Body of pancreas (tissue), 4 donors: Measurements from ENCODE around the gene KNOP1. TPM values are rescaled to one million over a fixed set of nuclear protein-coding genes. Genes with fewer than 3 reads are reported as not detected.
A peak's percentile ranks its signal among the peaks of the same experiment; 100 is the strongest.

Experiments
- ATAC-seq: fragments of 150-250 bp; one replicate; pipeline ENCODE4 v1.9.1; 2016
- DNase-seq, 4 donors: peaks; one replicate each; pipeline ENCODE4 v3.0.0-alpha.2; 2019
- H3K27ac ChIP-seq, 4 donors: fragments of 200-600 bp; sonication (generic); 1 replicate in 3 of 4; 2 replicates in 1 of 4; pipeline versions ENCODE4 v1.5.1 to v1.6.1; 2016 to 2019; ENCODE audit warnings: mild to moderate bottlenecking in 1 of 4, mixed read lengths in 1 of 4, moderate library complexity in 1 of 4
- H3K27me3 ChIP-seq, 2 donors: fragments of 200-600 bp; sonication (generic); one replicate each; pipeline ENCODE4 v1.6.0; 2016; ENCODE audit warnings: mild to moderate bottlenecking in 1 of 2
- H3K36me3 ChIP-seq, 2 donors: fragments of 200-600 bp; sonication (generic); replicated peaks in 1 of 2; 2 replicates each; pipeline ENCODE4 v1.5.1; 2016; ENCODE audit warnings: low read depth in 2 of 2; ENCODE audit not compliant: insufficient read depth in 1 of 2
- H3K4me1 ChIP-seq: fragments of 200-600 bp; sonication (generic); one replicate; pipeline ENCODE4 v1.6.0; 2016
- H3K4me3 ChIP-seq, 2 donors: fragments of 200-600 bp; sonication (generic); 1 replicate in 1 of 2; 2 replicates in 1 of 2; pipeline ENCODE4 v1.5.1; 2016 to 2019
- H3K9me3 ChIP-seq, 3 donors: fragments of 200-600 bp; sonication (generic); 1 replicate in 2 of 3; 2 replicates in 1 of 3; pipeline ENCODE4 v1.5.1; 2016
- POLR2A ChIP-seq, 3 donors: fragments of 450-650 bp; IDR thresholded peaks; one replicate each; pipeline ENCODE4 v1.6.1; 2016; ENCODE audit warnings: antibody characterized with exemption in 3 of 3, mild to moderate bottlenecking in 2 of 3
- WGBS, 2 donors: methylation state at CpG; one replicate each; pipeline ENCODE4 v1.1.5; 2017; 5-methylcytosine and 5-hydroxymethylcytosine counted together
- intact Hi-C: fragments of 100-400 bp; cut with DNase I; formaldehyde crosslinking; loops from one replicate; pipeline ENCODE4 v1.15.1; 2023
- total RNA-seq, 2 donors: library from RNA; depleted of rRNA; stranded (reverse); fragments of >200 nt; gene quantifications; one replicate each; pipeline ENCODE4 v1.1.0, GENCODE V29; 2016
- TF ChIP-seq, protein P1 (sequence below), 7 experiments: fragments of 450-650 bp in 4 of 7; fragments of 200-600 bp in 3 of 7; sonication (generic) in 3 of 7; IDR thresholded peaks; one replicate each; pipeline ENCODE4 v1.5.1; 2016 to 2019; ENCODE audit warnings: antibody characterized with exemption in 7 of 7

Gene KNOP1
- total RNA-seq, 2 donors from 2014 or later: 8.6 to 12.2 TPM

DNA sequence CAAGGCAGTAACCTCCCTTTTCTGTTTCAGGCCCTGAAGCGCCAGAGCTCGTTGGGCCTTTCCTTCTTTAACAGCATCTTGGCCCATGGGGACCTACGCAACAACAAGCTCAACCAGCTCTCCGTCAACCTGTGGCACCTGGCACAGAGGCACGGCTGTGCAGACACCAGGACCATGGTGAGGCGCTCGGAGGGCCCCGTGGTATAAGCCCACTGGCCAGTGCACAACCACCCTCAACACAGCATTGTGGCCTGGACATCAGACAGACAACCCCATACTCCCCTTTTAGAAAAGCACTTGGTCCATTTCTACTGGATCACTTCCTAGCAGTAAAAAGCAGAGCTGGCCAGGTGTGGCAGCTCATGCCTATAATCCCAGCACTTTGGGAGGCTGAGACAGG is 18.6 kb downstream of the KNOP1 start:
- WGBS, 2 donors: 98 to 100% methylated on average over 8 of the region's 8 CpGs
- intact Hi-C loops: no loop called here
- H3K9me3 ChIP-seq: no peaks in the 10 kb centered on the region
- H3K4me3 ChIP-seq: no peak overlapping the region
- TF ChIP-seq, protein P1, sequence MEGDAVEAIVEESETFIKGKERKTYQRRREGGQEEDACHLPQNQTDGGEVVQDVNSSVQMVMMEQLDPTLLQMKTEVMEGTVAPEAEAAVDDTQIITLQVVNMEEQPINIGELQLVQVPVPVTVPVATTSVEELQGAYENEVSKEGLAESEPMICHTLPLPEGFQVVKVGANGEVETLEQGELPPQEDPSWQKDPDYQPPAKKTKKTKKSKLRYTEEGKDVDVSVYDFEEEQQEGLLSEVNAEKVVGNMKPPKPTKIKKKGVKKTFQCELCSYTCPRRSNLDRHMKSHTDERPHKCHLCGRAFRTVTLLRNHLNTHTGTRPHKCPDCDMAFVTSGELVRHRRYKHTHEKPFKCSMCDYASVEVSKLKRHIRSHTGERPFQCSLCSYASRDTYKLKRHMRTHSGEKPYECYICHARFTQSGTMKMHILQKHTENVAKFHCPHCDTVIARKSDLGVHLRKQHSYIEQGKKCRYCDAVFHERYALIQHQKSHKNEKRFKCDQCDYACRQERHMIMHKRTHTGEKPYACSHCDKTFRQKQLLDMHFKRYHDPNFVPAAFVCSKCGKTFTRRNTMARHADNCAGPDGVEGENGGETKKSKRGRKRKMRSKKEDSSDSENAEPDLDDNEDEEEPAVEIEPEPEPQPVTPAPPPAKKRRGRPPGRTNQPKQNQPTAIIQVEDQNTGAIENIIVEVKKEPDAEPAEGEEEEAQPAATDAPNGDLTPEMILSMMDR (IDR thresholded peaks at IDR 0.05): no peak
- peak overlapping the region in 2 of 4 donors; percentile 71 to 80 for H3K27ac ChIP-seq
- ATAC-seq (no peak), DNase-seq (no peak)
- peaks cover 47% of the 10 kb centered on the region for H3K4me1 ChIP-seq
- no peaks in the 10 kb centered on the region for H3K27me3 ChIP-seq
- H3K36me3 ChIP-seq: peaks cover 0 to 1% of the 10 kb centered on the region in 2 donors

DNA sequence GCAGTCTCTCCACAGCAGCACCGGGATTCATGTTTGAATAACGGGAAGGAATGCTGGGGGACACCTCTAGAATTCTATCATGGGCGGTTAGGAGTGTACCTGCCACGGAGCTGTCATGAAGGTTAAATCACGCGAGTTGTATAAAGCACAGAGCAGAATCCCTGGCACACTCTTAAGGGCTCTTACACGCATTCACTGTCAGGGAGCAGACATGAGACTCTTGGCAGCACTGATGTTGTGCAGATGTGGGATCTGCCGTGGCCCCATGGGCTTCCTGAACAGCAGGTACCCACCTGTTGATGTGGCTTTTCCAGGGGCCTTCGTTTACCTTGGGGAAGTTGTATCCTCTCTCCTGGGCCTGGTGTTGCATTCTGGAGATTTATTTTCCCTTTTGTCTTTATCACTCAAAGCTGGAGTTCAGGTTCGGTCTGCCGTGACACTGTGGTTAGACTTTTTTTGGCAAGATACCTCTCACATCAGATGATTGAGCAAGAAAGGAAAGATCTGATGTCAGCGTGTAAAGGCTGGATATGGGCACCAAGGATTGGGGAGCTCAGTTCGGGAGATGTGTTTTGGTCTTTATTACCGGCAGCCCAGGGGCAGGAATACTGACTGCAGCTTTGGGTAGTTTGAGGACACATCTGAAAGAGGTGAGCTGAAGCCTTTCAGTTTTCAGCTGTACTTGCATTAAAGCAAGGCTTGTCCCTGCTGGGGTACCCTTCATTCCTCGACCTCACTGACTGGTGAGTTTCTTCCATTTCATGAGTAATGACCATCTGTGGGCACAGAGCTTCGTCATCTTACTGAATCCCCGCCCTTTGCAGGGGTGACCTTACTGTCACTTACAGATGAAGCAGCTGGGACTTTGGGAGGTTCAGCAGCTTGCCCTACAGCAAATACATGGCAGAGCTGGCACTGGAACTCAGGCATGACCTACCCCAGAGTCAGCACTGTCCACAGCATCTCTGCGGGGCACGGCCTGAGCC is 19.3 kb downstream of the KNOP1 start:
- Histone ChIP-seq H3K9me3 (no peaks in the 10 kb centered on the region), H3K36me3 (no peaks in the 10 kb centered on the region), H3K27me3 (no peaks in the 10 kb centered on the region), H3K4me1 (peaks cover 42% of the 10 kb centered on the region), H3K27ac (peak overlapping the region in 3 of 4 donors; percentile 50 to 80 (median 71)), H3K4me3 (no peak overlapping the region)
- ATAC-seq: no peak
- 80 to 83% methylated on average over 17 to 19 of the region's 19 CpGs for WGBS, 2 donors
- intact Hi-C loops: no loop called here
- DNase-seq: no peak
- no peak for TF ChIP-seq POLR2A (IDR thresholded peaks at IDR 0.05)

DNA sequence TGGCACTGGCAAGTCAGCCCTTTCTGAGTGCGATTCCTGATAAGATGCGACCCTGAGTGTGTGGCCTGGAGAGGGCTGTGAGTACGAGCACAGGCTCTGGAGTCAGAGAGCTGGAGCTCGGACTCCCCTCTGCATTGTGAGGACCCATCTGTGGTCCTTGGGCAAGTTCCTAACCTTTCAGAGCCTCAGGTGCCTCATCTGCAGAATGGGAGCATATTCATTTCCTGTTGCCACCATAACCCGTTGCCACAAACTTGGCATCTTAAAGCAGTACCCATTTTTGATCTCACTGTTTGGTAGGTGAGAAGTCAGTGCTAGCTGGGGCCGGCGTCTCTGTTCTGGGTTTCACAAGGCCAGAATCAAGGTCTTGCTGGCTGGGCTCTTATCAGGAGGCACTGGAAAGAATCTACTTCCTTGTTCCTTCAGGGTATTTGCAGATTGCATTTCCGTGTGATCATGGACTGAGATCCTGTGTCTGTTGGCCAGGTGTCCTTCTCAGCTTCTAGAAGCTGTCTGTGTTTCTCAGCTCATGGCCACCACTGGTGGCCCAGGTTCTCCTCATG is 20.2 kb downstream of the KNOP1 start:
- WGBS, 2 donors: 21 to 45% methylated on average over 6 to 8 of the region's 8 CpGs
- Histone ChIP-seq H3K27ac (peak overlapping the region; percentile 13 to 80 (median 60)), H3K27me3 (no peaks in the 10 kb centered on the region), H3K9me3 (no peaks in the 10 kb centered on the region), H3K4me1 (peaks cover 42% of the 10 kb centered on the region), H3K36me3 (no peaks in the 10 kb centered on the region), H3K4me3 (no peak overlapping the region)
- DNase-seq (peak; percentile 52 to 82 (median 71)), ATAC-seq (peak; percentile 85)
- intact Hi-C loops: no loop called here
- TF ChIP-seq, protein P1 (IDR thresholded peaks at IDR 0.05): no peak
- TF ChIP-seq POLR2A (IDR thresholded peaks at IDR 0.05): no peak

DNA sequence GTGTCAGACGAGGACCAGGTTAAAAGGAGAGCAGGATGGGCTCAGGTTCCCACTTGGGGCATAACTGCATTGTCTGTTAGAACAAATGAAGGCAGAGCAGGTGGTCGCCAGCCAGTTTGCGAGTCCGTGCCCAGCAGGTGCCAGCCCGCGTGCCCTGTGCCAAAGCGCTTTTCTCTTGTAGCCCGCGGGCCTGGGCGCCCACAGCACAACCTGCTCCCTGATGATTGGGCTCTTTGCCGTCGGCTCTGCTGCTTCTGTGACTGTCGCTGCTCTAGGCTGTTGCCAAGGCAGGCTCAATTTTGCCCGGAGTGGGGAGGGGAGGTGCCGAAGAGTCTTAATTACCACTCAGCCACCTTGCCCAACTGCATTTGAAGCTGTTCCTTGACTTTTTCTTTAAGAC is 21.1 kb downstream of the KNOP1 start:
- Histone ChIP-seq H3K27me3 (no peaks in the 10 kb centered on the region), H3K9me3 (no peaks in the 10 kb centered on the region), H3K36me3 (no peaks in the 10 kb centered on the region), H3K27ac (peak overlapping the region; percentile 17 to 80 (median 60)), H3K4me1 (peaks cover 42% of the 10 kb centered on the region), H3K4me3 (no peak overlapping the region)
- 94 to 97% methylated on average over 13 to 15 of the region's 15 CpGs for WGBS, 2 donors
- intact Hi-C loops: no loop called here
- ATAC-seq (no peak), DNase-seq (peak in 1 of 4 donors; percentile 38)
- TF ChIP-seq POLR2A (IDR thresholded peaks at IDR 0.05): no peak
- TF ChIP-seq, protein P1 (IDR thresholded peaks at IDR 0.05): no peak

DNA sequence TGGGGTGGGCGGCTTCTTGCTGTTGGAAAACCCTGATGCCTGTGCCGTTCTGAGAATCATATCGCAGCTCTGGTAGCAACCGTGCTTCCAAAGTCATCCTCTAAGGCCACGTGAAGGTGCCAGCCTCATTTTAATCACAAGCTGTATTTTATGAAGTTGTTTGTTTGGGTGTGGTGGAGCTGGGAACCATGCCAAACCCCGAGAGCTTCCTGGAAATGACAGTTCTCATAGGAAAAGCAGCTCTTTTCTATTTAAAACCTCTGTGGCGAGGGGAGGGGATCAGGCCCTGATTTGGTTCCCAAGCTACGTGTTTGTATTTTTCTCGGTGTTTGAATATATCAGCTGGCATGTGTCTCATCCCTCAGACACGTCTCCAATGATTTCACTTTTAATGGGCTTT is 21.7 kb downstream of the KNOP1 start:
- Histone ChIP-seq H3K4me3 (no peak overlapping the region), H3K4me1 (peaks cover 42% of the 10 kb centered on the region), H3K27me3 (no peaks in the 10 kb centered on the region), H3K36me3 (no peaks in the 10 kb centered on the region), H3K9me3 (no peaks in the 10 kb centered on the region), H3K27ac (peak overlapping the region; percentile 17 to 80 (median 60))
- intact Hi-C loops: no loop called here
- TF ChIP-seq, protein P1 (IDR thresholded peaks at IDR 0.05): no peak
- no peak for TF ChIP-seq POLR2A (IDR thresholded peaks at IDR 0.05)
- 25 to 37% methylated on average over 9 to 10 of the region's 10 CpGs for WGBS, 2 donors
- DNase-seq (peak; percentile 67 to 76 (median 74)), ATAC-seq (peak; percentile 36)
